Keratinocyte (primary cell): Measurements from ENCODE around the gene NT5DC1. TPM values are rescaled to one million over a fixed set of nuclear protein-coding genes. Genes with fewer than 3 reads are reported as not detected.
"Not testable (repeated sequence)": the region's sequence is repeated elsewhere in the genome, so short reads cannot be mapped to it uniquely, and the experiment has no call there.

Experiments used
- DNase-seq: peaks from one replicate; pipeline ENCODE4 v3.0.0-alpha.2; 2011; ENCODE audit warnings: low read depth, missing footprints, low spot score
- FAIRE-seq: peaks from 2 replicates; lab custom pipeline; 2011; peaks lifted over from hg19 to GRCh38; lab: Jason Lieb, UNC
- H2AFZ ChIP-seq: 2 replicates; pipeline ENCODE4 v1.6.0; 2012; ENCODE audit warnings: low read length, control low read depth, inconsistent platforms; ENCODE audit not compliant: control insufficient read depth
- H3K27ac ChIP-seq: 2 replicates; pipeline ENCODE4 v1.5.1; 2011; ENCODE audit warnings: low read length; ENCODE audit not compliant: control insufficient read depth, insufficient read depth
- H3K27me3 ChIP-seq: 3 replicates; pipeline ENCODE4 v1.6.0; 2011; ENCODE audit warnings: low read length; ENCODE audit not compliant: control insufficient read depth, insufficient read depth; ENCODE audit errors: extremely low read depth
- H3K36me3 ChIP-seq, 2 experiments: 2 replicates in 1 of 2; 3 replicates in 1 of 2; pipeline ENCODE4 v1.5.1; 2011; ENCODE audit warnings: low read length in 2 of 2, mild to moderate bottlenecking in 1 of 2; ENCODE audit not compliant: control insufficient read depth in 2 of 2, insufficient read depth in 2 of 2; ENCODE audit errors: extremely low read depth in 1 of 2
- H3K4me1 ChIP-seq: 3 replicates; pipeline ENCODE4 v1.5.1; 2011; ENCODE audit warnings: low read length; ENCODE audit not compliant: control insufficient read depth, insufficient read depth; ENCODE audit errors: extremely low read depth
- H3K4me2 ChIP-seq: 3 replicates; pipeline ENCODE4 v1.6.0; 2011; ENCODE audit warnings: low read depth, low read length; ENCODE audit not compliant: control insufficient read depth, insufficient read depth; ENCODE audit errors: extremely low read depth
- H3K4me3 ChIP-seq, 3 experiments: fragments of 200-600 bp in 1 of 3; sonication (generic) in 1 of 3; 2 replicates in 2 of 3; 3 replicates in 1 of 3; pipeline ENCODE4 v1.5.1; 2011 to 2016; ENCODE audit warnings: low read length in 3 of 3, mild to moderate bottlenecking in 3 of 3, control low read depth in 2 of 3, inconsistent platforms in 1 of 3, low read depth in 1 of 3, mixed read lengths in 1 of 3, mixed run types in 1 of 3, moderate library complexity in 1 of 3; ENCODE audit not compliant: control insufficient read depth in 2 of 3, insufficient read depth in 2 of 3; ENCODE audit errors: extremely low read depth in 1 of 3
- H3K79me2 ChIP-seq: 2 replicates; pipeline ENCODE4 v1.6.0; 2012; ENCODE audit warnings: low read length; ENCODE audit not compliant: control insufficient read depth, insufficient read depth
- H3K9ac ChIP-seq: 3 replicates; pipeline ENCODE4 v1.6.0; 2011; ENCODE audit warnings: low read length; ENCODE audit not compliant: control insufficient read depth, insufficient read depth; ENCODE audit errors: extremely low read depth
- H3K9me1 ChIP-seq: 3 replicates; pipeline ENCODE4 v1.6.0; 2011; ENCODE audit warnings: low read length; ENCODE audit not compliant: control insufficient read depth, insufficient read depth; ENCODE audit errors: extremely low read depth
- H3K9me3 ChIP-seq: 2 replicates; pipeline ENCODE4 v1.5.1; 2012; ENCODE audit warnings: low read depth, low read length; ENCODE audit not compliant: control insufficient read depth
- H4K20me1 ChIP-seq: 3 replicates; pipeline ENCODE4 v1.6.0; 2011; ENCODE audit warnings: low read length; ENCODE audit not compliant: control insufficient read depth, insufficient read depth; ENCODE audit errors: extremely low read depth
- EZH2 ChIP-seq: IDR thresholded peaks from one replicate; pipeline ENCODE4 v1.6.1; 2012; ENCODE audit warnings: inconsistent platforms, mild to moderate bottlenecking, low read length, moderate library complexity
- dilution Hi-C: fragments of 300-500 bp; cut with MboI; formaldehyde crosslinking; loops from one replicate; pipeline ENCODE4 v1.7.0; 2020; ENCODE audit warnings: low sequenced_read_pairs; ENCODE audit not compliant: extremely low pct_ligation_motif_present
- polyA plus RNA-seq, 5 experiments: library from polyadenylated mRNA; depleted of rRNA in 3 of 5; stranded (reverse) in 3 of 5; stranded (forward) in 1 of 5; unstranded in 1 of 5; fragments of >200 nt; gene quantifications; 1 replicate in 1 of 5; 2 replicates in 3 of 5; 3 replicates in 1 of 5; pipeline versions ENCODE4 v1.2.1 to v1.2.3, GENCODE V29; 2011 to 2012; ENCODE audit warnings: missing spikeins in 2 of 5, low read depth in 1 of 5, low replicate concordance in 1 of 5
- TF ChIP-seq, protein P1 (sequence below), 3 experiments: IDR thresholded peaks in 1 of 3; conservative IDR thresholded peaks in 1 of 3; optimal IDR thresholded peaks in 1 of 3; 2 replicates in 2 of 3; 3 replicates in 1 of 3; pipeline versions ENCODE3 to v1.5.1; 2011; ENCODE audit warnings: low read length in 3 of 3, mild to moderate bottlenecking in 3 of 3, moderate library complexity in 2 of 3, control low read depth in 1 of 3, inconsistent platforms in 1 of 3; ENCODE audit not compliant: insufficient read depth in 2 of 3; ENCODE audit errors: extremely low read depth in 1 of 3

NT5DC1 gene
- polyA plus RNA-seq, 1 donor (not counting 4 experiments of a cell fraction or from before 2014, with no cell fraction given): 31.2 TPM

DNA sequence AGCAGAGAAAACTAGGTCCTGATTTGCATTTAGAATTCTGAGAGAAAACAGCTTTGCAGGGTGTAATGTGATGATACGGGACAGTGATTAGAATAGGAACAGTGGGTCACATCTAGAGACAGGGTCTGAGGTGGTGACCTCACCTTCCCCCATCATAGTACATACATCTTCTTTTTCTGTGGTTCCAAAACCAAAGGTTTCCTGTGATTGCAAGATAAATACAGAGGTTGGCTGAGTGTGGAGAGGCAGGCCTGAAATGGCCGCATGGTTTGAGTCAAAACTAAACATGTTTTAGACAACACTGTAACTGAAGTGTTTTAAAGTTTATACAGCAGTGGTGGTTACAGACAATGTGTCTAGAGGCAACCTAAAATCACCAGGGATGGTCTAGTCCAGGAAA is 10.4 kb upstream of the NT5DC1 start:
- Histone ChIP-seq H3K9ac (no peak overlapping the region), H3K79me2 (no peaks in the 10 kb centered on the region), H3K4me2 (no peak overlapping the region), H3K27me3 (no peaks in the 10 kb centered on the region), H2AFZ (no peak overlapping the region), H3K36me3 (no peaks in the 10 kb centered on the region), H3K9me1 (no peaks in the 10 kb centered on the region), H3K9me3 (no peaks in the 10 kb centered on the region), H4K20me1 (no peaks in the 10 kb centered on the region), H3K4me1 (peaks cover 15% of the 10 kb centered on the region), H3K27ac (no peak overlapping the region), H3K4me3 (no peak overlapping the region)
- DNase-seq: no peak
- dilution Hi-C loops: no loop called here
- TF ChIP-seq EZH2: no peak
- TF ChIP-seq, protein P1, sequence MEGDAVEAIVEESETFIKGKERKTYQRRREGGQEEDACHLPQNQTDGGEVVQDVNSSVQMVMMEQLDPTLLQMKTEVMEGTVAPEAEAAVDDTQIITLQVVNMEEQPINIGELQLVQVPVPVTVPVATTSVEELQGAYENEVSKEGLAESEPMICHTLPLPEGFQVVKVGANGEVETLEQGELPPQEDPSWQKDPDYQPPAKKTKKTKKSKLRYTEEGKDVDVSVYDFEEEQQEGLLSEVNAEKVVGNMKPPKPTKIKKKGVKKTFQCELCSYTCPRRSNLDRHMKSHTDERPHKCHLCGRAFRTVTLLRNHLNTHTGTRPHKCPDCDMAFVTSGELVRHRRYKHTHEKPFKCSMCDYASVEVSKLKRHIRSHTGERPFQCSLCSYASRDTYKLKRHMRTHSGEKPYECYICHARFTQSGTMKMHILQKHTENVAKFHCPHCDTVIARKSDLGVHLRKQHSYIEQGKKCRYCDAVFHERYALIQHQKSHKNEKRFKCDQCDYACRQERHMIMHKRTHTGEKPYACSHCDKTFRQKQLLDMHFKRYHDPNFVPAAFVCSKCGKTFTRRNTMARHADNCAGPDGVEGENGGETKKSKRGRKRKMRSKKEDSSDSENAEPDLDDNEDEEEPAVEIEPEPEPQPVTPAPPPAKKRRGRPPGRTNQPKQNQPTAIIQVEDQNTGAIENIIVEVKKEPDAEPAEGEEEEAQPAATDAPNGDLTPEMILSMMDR (optimal IDR thresholded peaks at IDR 0.05 in 1 of 3, IDR thresholded peaks at IDR 0.05 in 1 of 3, conservative IDR thresholded peaks at IDR 0.05 in 1 of 3; ENCODE audit: extremely low read depth in 1 of 3, insufficient read depth in 2 of 3, low read length in 3 of 3): no peak
- FAIRE-seq: no peak

GRCh38 chr6:116094041-116094440 is 6.6 kb upstream of the NT5DC1 start:
- no peaks in the 10 kb centered on the region for H3K9me3 ChIP-seq
- no peaks in the 10 kb centered on the region for H3K9me1 ChIP-seq
- no peak overlapping the region for H3K4me3 ChIP-seq
- no peak overlapping the region for H3K27ac ChIP-seq
- H4K20me1 ChIP-seq: no peaks in the 10 kb centered on the region
- no peaks in the 10 kb centered on the region for H3K36me3 ChIP-seq
- no peak overlapping the region for H2AFZ ChIP-seq
- no peaks in the 10 kb centered on the region for H3K4me1 ChIP-seq
- FAIRE-seq (no peak), DNase-seq (no peak)
- dilution Hi-C loops: no loop called here
- no peaks in the 10 kb centered on the region for H3K79me2 ChIP-seq
- H3K4me2 ChIP-seq: no peak overlapping the region
- TF ChIP-seq, protein P1 (optimal IDR thresholded peaks at IDR 0.05 in 1 of 3, IDR thresholded peaks at IDR 0.05 in 1 of 3, conservative IDR thresholded peaks at IDR 0.05 in 1 of 3; ENCODE audit: extremely low read depth in 1 of 3, insufficient read depth in 2 of 3, low read length in 3 of 3): no peak
- no peak for TF ChIP-seq EZH2
- H3K27me3 ChIP-seq: no peaks in the 10 kb centered on the region
- no peak overlapping the region for H3K9ac ChIP-seq

DNA sequence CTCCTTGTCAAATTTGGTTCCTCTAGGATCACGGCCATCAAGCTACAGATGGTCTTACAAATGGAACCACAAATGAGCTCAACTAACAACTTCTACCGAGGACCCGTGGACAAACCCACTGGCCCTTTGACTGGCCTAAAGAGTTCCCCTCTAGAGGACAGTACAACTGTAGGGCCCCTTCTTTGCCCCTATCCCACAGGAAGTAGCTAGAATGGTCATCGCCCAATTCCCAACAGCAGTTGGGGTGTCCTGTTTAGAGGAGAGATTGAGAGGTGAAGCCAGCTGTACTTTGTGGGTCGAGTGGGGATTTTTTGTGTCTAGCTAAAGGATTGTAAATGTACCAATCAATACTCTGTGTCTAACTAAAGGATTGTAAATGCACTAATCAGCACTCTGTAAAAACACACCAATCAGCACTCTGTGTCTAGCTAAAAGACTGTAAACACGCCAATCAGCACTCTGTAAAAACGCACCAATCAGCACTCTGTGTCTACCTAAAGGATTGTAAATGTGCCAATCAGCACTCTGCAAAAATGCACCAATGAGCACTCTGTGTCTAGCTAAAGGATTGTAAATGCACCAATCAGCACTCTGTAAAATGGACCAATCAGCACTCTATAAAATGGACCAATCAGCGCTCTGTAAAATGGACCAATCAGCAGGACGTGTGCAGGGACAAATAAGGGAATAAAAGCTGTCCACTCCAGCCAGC is 4.4 kb upstream of the NT5DC1 start:
- H4K20me1 ChIP-seq, H3K27me3 ChIP-seq, H3K27ac ChIP-seq, dilution Hi-C loops, H2AFZ ChIP-seq, H3K4me3 ChIP-seq, H3K9me1 ChIP-seq, H3K9ac ChIP-seq, H3K9me3 ChIP-seq, H3K79me2 ChIP-seq, H3K4me2 ChIP-seq, H3K4me1 ChIP-seq, H3K36me3 ChIP-seq, FAIRE-seq, DNase-seq: not testable (repeated sequence)
